Amniotic epithelial cell (primary cell): ENCODE measurements around the gene HSPA4.

Experiments
- DNase-seq: peaks from one replicate; pipeline ENCODE4 v3.0.0-alpha.2; 2010; ENCODE audit warnings: low read depth

HSPA4 gene

GRCh38 chr5:133106343-133106742 lies 54.5 kb downstream of the HSPA4 start:
- no peak for DNase-seq

- DNase-seq, result no peak
These were observed 55.2 kb downstream of the HSPA4 start for GRCh38 chr5:133106761-133107572.

- no peak for DNase-seq
These were observed 56.7 kb downstream of the HSPA4 start for GRCh38 chr5:133108481-133108921.

- peak; percentile 46 for DNase-seq
These were observed 58.1 kb downstream of the HSPA4 start for GRCh38 chr5:133109655-133110483.

- no peak for DNase-seq
These were observed 58.9 kb downstream of the HSPA4 start for GRCh38 chr5:133110709-133111108.

GRCh38 chr5:133111299-133111698 lies 59.5 kb downstream of the HSPA4 start:
- DNase-seq, result peak; percentile 70

- no peak for DNase-seq
These were observed 60.3 kb downstream of the HSPA4 start for GRCh38 chr5:133112026-133112660.

GRCh38 chr5:133113331-133114061 lies 61.7 kb downstream of the HSPA4 start:
- peak; percentile 57 for DNase-seq

- DNase-seq, result no peak
These were observed 62.5 kb downstream of the HSPA4 start for GRCh38 chr5:133114166-133114932.

- no peak for DNase-seq
These were observed 63.1 kb downstream of the HSPA4 start for GRCh38 chr5:133114933-133115310.

- DNase-seq, result no peak
These were observed 64.8 kb downstream of the HSPA4 start for GRCh38 chr5:133116601-133117000.

GRCh38 chr5:133117166-133117911 lies 65.5 kb downstream of the HSPA4 start:
- no peak for DNase-seq

GRCh38 chr5:133117912-133118445 lies 66.2 kb downstream of the HSPA4 start:
- DNase-seq, result no peak

- DNase-seq, result no peak
These were observed 66.9 kb downstream of the HSPA4 start for GRCh38 chr5:133118741-133119140.

GRCh38 chr5:133119233-133119711 lies 67.5 kb downstream of the HSPA4 start:
- DNase-seq, result no peak

- no peak for DNase-seq
These were observed 68.4 kb downstream of the HSPA4 start for GRCh38 chr5:133120156-133120750.

- no peak for DNase-seq
These were observed 69.3 kb downstream of the HSPA4 start for GRCh38 chr5:133121080-133121479.

GRCh38 chr5:133121611-133122150 lies 69.9 kb downstream of the HSPA4 start:
- no peak for DNase-seq

- no peak for DNase-seq
These were observed 70.9 kb downstream of the HSPA4 start for GRCh38 chr5:133122711-133123110.
